ENCODE data around the gene POLE3.
A peak's percentile ranks its signal among the peaks of the same experiment; 100 is the strongest.
"Not testable (repeated sequence)": the region's sequence is repeated elsewhere in the genome, so short reads cannot be mapped to it uniquely, and the experiment has no call there.

POLE3 gene

GRCh38 chr9:113375057-113376023 lies 35.1 kb downstream of the POLE3 start:
- peak overlapping the region; percentile 97; the same call in 1 of the 2 replicates for H3K4me3 ChIP-seq (ENCODE audit: low read length)
- no peak for TF ChIP-seq ZNF274 (IDR thresholded peaks at IDR 0.05; ENCODE audit: low read depth, low read length)

GRCh38 chr9:113373676-113374392 lies 36.6 kb downstream of the POLE3 start:
- TF ChIP-seq ZNF274 (IDR thresholded peaks at IDR 0.05; ENCODE audit: low read depth, low read length), result no peak
- no peak overlapping the region for H3K4me3 ChIP-seq (ENCODE audit: low read length)

GRCh38 chr9:113373256-113373655 lies 37.2 kb downstream of the POLE3 start:
- TF ChIP-seq ZNF274 (IDR thresholded peaks at IDR 0.05; ENCODE audit: low read depth, low read length), result no peak

GRCh38 chr9:113372059-113372458 lies 38.4 kb downstream of the POLE3 start:
- H3K4me3 ChIP-seq (ENCODE audit: low read length), result no peak overlapping the region
- no peak for TF ChIP-seq ZNF274 (IDR thresholded peaks at IDR 0.05; ENCODE audit: low read depth, low read length)

More at GRCh38 chr9:113373256-113373655, 37.2 kb downstream of the POLE3 start:
- no peak overlapping the region for H3K4me3 ChIP-seq (ENCODE audit: low read length)

GRCh38 chr9:113370806-113371325 lies 39.6 kb downstream of the POLE3 start:
- no peak overlapping the region for H3K4me3 ChIP-seq (ENCODE audit: low read length)
- no peak for TF ChIP-seq ZNF274 (IDR thresholded peaks at IDR 0.05; ENCODE audit: low read depth, low read length)

GRCh38 chr9:113369855-113370140 lies 40.7 kb downstream of the POLE3 start:
- TF ChIP-seq ZNF274 (IDR thresholded peaks at IDR 0.05; ENCODE audit: low read depth, low read length), result no peak
- H3K4me3 ChIP-seq (ENCODE audit: low read length), result no peak overlapping the region

- no peak overlapping the region for H3K4me3 ChIP-seq (ENCODE audit: low read length)
- no peak for TF ChIP-seq ZNF274 (IDR thresholded peaks at IDR 0.05; ENCODE audit: low read depth, low read length)
Observed at GRCh38 chr9:113368982-113369854, 41.3 kb downstream of the POLE3 start.

GRCh38 chr9:113368348-113368981 lies 42.0 kb downstream of the POLE3 start:
- TF ChIP-seq ZNF274 (IDR thresholded peaks at IDR 0.05; ENCODE audit: low read depth, low read length), result no peak
- H3K4me3 ChIP-seq (ENCODE audit: low read length), result no peak overlapping the region

GRCh38 chr9:113365652-113366051 lies 44.8 kb downstream of the POLE3 start:
- H3K4me3 ChIP-seq (ENCODE audit: low read length), result not testable (repeated sequence)

GRCh38 chr9:113364951-113365350 lies 45.5 kb downstream of the POLE3 start:
- H3K4me3 ChIP-seq (ENCODE audit: low read length), result no peak overlapping the region
- TF ChIP-seq ZNF274 (IDR thresholded peaks at IDR 0.05; ENCODE audit: low read depth, low read length), result no peak

- H3K4me3 ChIP-seq (ENCODE audit: low read length), result no peak overlapping the region
- TF ChIP-seq ZNF274 (IDR thresholded peaks at IDR 0.05; ENCODE audit: low read depth, low read length), result no peak
Observed at GRCh38 chr9:113363336-113363735, 47.1 kb downstream of the POLE3 start.

- no peak overlapping the region for H3K4me3 ChIP-seq (ENCODE audit: low read length)
- no peak for TF ChIP-seq ZNF274 (IDR thresholded peaks at IDR 0.05; ENCODE audit: low read depth, low read length)
Observed at GRCh38 chr9:113361304-113362018, 49.0 kb downstream of the POLE3 start.

- no peak for TF ChIP-seq ZNF274 (IDR thresholded peaks at IDR 0.05; ENCODE audit: low read depth, low read length)
- H3K4me3 ChIP-seq (ENCODE audit: low read length), result no peak overlapping the region
Observed at GRCh38 chr9:113360242-113360842, 50.1 kb downstream of the POLE3 start.
